GM12878 (cell line): ENCODE data around the gene SGCB. TPM values are rescaled to one million over a fixed set of nuclear protein-coding genes. Genes with fewer than 3 reads are reported as not detected.

Experiments used
- ATAC-seq: fragments of 200-7000 bp; cut with Tn5 transposase; 3 replicates; pipeline ENCODE4 v1.9.1; 2020; ENCODE audit warnings: mild to moderate bottlenecking, moderate library complexity
- BruUV-seq: library from RNA; stranded (reverse); fragments of 400-500 nt; replicated peaks from 2 replicates; lab custom pipeline; 2021; lab: Mats Ljungman, UMichigan
- CTCF ChIA-PET: fragments of 300-600 bp; sonication (Branson Sonifier 250); formaldehyde crosslinking; extraction: SDS; loops from one replicate; lab custom pipeline; 2021; ENCODE audit warnings: inconsistent platforms; lab: Yijun Ruan, JAX
- POLR2A ChIA-PET: fragments of 350-600 bp; formaldehyde crosslinking; extraction: SDS; loops from one replicate; lab custom pipeline; 2021; ENCODE audit warnings: inconsistent platforms; lab: Charles Lee
- RAD21 ChIA-PET: fragments of 300-600 bp; sonication (Branson Sonifier 250); formaldehyde crosslinking; loops from one replicate; lab custom pipeline; 2023; ENCODE audit warnings: antibody characterized with exemption; ENCODE audit not compliant: unreplicated experiment; lab: Charles Lee
- SMC1A ChIA-PET: fragments of 300-600 bp; sonication (Branson Sonifier 250); formaldehyde crosslinking; loops from one replicate; lab custom pipeline; 2023; ENCODE audit not compliant: unreplicated experiment, uncharacterized antibody; lab: Charles Lee
- DNase-seq: peaks from one replicate; pipeline ENCODE4 v3.0.0-alpha.2; 2011; ENCODE audit warnings: low read depth, low spot score
- FAIRE-seq: peaks from 3 replicates; lab custom pipeline; 2011; peaks lifted over from hg19 to GRCh38; lab: Jason Lieb, UNC
- H2AFZ ChIP-seq: 2 replicates; pipeline ENCODE4 v1.6.0; 2011; ENCODE audit warnings: low read depth, low read length, control low read depth; ENCODE audit not compliant: control insufficient read depth
- H3K27ac ChIP-seq: 2 replicates; pipeline ENCODE4 v1.5.1; 2011; ENCODE audit warnings: control low read depth; ENCODE audit not compliant: control insufficient read depth, insufficient read depth
- H3K27me3 ChIP-seq, 2 experiments: replicated peaks in 1 of 2; 2 replicates each; pipeline versions ENCODE4 v1.6.0 to v1.6.1; 2011; ENCODE audit warnings: low read length in 1 of 2; ENCODE audit not compliant: control insufficient read depth in 2 of 2, insufficient read depth in 2 of 2
- H3K36me3 ChIP-seq, 2 experiments: 2 replicates each; pipeline ENCODE4 v1.5.1; 2011; ENCODE audit warnings: low read length in 1 of 2; ENCODE audit not compliant: control insufficient read depth in 2 of 2, insufficient read depth in 2 of 2
- H3K4me1 ChIP-seq: 2 replicates; pipeline ENCODE4 v1.6.1; 2011; ENCODE audit warnings: mild to moderate bottlenecking, low read length, moderate library complexity, mixed read lengths; ENCODE audit not compliant: control insufficient read depth, insufficient read depth
- H3K4me2 ChIP-seq: 2 replicates; pipeline ENCODE4 v1.6.0; 2011; ENCODE audit warnings: control low read depth; ENCODE audit not compliant: control insufficient read depth, insufficient read depth
- H3K4me3 ChIP-seq: fragments of 200-600 bp; sonication (generic); 2 replicates; pipeline ENCODE4 v1.5.1; 2016
- H3K79me2 ChIP-seq: 2 replicates; pipeline ENCODE4 v1.6.0; 2011; ENCODE audit warnings: low read length; ENCODE audit not compliant: control insufficient read depth, insufficient read depth
- H3K9ac ChIP-seq: 2 replicates; pipeline ENCODE4 v1.8.0; 2011; ENCODE audit warnings: low read length, control low read depth, mixed read lengths; ENCODE audit not compliant: control insufficient read depth, insufficient read depth
- H3K9me3 ChIP-seq: replicated peaks from 3 replicates; pipeline ENCODE4 v1.5.1; 2011; ENCODE audit warnings: mild to moderate bottlenecking, low read length; ENCODE audit not compliant: control insufficient read depth, insufficient read depth
- H4K20me1 ChIP-seq: 2 replicates; pipeline ENCODE4 v1.6.0; 2011; ENCODE audit not compliant: control insufficient read depth, insufficient read depth
- BCL11A ChIP-seq: IDR thresholded peaks from 2 replicates; pipeline ENCODE4 v1.6.1; 2011; ENCODE audit warnings: low read depth, low read length
- CBX3 ChIP-seq: fragments of 200-600 bp; sonication (generic); IDR thresholded peaks from 2 replicates; pipeline ENCODE4 v1.6.1; 2016; ENCODE audit warnings: low read depth, borderline replicate concordance
- CHD2 ChIP-seq: IDR thresholded peaks from 2 replicates; pipeline ENCODE4 v1.6.1; 2011; ENCODE audit warnings: low read depth, low read length, improper control_type of control experiment, borderline replicate concordance
- MAX ChIP-seq: IDR thresholded peaks from 2 replicates; pipeline ENCODE4 v1.6.1; 2012; ENCODE audit warnings: low read depth, low read length, improper control_type of control experiment
- MXI1 ChIP-seq: fragments of 150-350 bp; IDR thresholded peaks from 2 replicates; pipeline ENCODE4 v1.6.1; 2011; ENCODE audit warnings: low read depth, mild to moderate bottlenecking, inconsistent platforms, low read length, improper control_type of control experiment
- RELA ChIP-seq: fragments of 450-650 bp; IDR thresholded peaks from 2 replicates; pipeline ENCODE4 v1.8.0; 2014; ENCODE audit warnings: borderline replicate concordance; ENCODE audit not compliant: partially characterized antibody
- SMAD5 ChIP-seq: IDR thresholded peaks from 2 replicates; pipeline ENCODE4 v1.6.1; 2016; ENCODE audit warnings: antibody characterized with exemption, low read depth
- SUZ12 ChIP-seq: fragments of 200-600 bp; sonication (generic); IDR thresholded peaks from one replicate; pipeline ENCODE4 v1.6.1; 2018; ENCODE audit warnings: antibody characterized with exemption, mild to moderate bottlenecking; ENCODE audit not compliant: unreplicated experiment
- ZBTB40 ChIP-seq: fragments of 450-650 bp; IDR thresholded peaks from 2 replicates; pipeline ENCODE4 v1.6.1; 2016; ENCODE audit warnings: mild to moderate bottlenecking, moderate library complexity, borderline replicate concordance
- WGBS: methylation state at CpG from one replicate; pipeline ENCODE4 v1.1.6; 2016; ENCODE audit warnings: low lambda C conversion rate; ENCODE audit not compliant: insufficient replicate concordance, insufficient coverage; ENCODE audit errors: missing lambda C conversion rate; 5-methylcytosine and 5-hydroxymethylcytosine counted together
- in situ Hi-C: fragments of 300-500 bp; cut with MboI; formaldehyde crosslinking; loops from 9 replicates; pipeline ENCODE4 v1.14.3; 2018; ENCODE audit warnings: mixed read lengths
- intact Hi-C: fragments of 100-400 bp; cut with micrococcal nuclease; formaldehyde crosslinking; loops from one replicate; pipeline ENCODE4 v1.14.2; 2022; ENCODE audit not compliant: unreplicated experiment
- polyA plus RNA-seq, 11 experiments: library from polyadenylated mRNA; depleted of rRNA in 4 of 11; unstranded in 6 of 11; stranded (reverse) in 5 of 11; fragments of >200 nt; fragmentation: Nextera tagmentation in 4 of 11; fragmentation: Illumina TruSeq in 1 of 11; extraction: Ambion mirVana in 4 of 11; extraction: Trizol in 1 of 11; gene quantifications; 1 replicate in 1 of 11; 2 replicates in 10 of 11; pipeline versions ENCODE4 v1.2.1 to v1.2.3, GENCODE V29; 2011 to 2016; ENCODE audit warnings: inconsistent platforms in 2 of 11, missing spikeins in 2 of 11, low read depth in 1 of 11
- total RNA-seq, 4 experiments: library from RNA; depleted of rRNA in 3 of 4; stranded (reverse); fragments of >200 nt in 3 of 4; fragmentation: Illumina TruSeq in 1 of 4; extraction: Trizol in 1 of 4; gene quantifications; 2 replicates each; pipeline versions ENCODE4 v1.2.1 to v1.2.3, GENCODE V29; 2013 to 2021

The SGCB gene
- total and polyA plus RNA-seq, 10 of the 15 experiments (the other 5 are each of a cell fraction or from before 2014, with no cell fraction given): 4.7 to 13.2 (median 7.4) TPM

DNA sequence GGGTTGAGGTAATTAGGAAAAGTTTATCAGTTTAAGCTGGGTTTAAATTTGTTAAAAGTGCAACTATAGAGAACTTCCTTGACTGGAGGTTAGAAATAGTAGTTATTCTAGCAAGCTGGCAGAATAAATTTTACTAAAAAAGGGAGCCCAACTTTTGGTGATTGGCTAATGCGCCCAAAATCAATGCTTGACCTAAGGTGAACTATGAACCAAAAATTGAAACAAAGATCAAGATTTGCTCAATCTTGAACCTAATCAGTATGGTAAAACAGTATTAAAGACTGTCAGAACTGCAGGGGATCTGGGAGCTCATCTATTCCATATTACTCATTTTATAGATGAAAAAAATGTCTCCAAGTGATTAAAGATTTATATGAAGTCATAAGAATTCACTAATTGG, 6.9 kb upstream of the SGCB start:
- Histone ChIP-seq H3K27me3 (no peaks in the 10 kb centered on the region; a peak in 2 of 4 replicates), H3K4me2 (no peak overlapping the region), H3K9me3 (no peaks in the 10 kb centered on the region; the same call in 2 of the 3 replicates), H3K79me2 (no peaks in the 10 kb centered on the region), H2AFZ (no peak overlapping the region), H3K9ac (no peak overlapping the region), H3K27ac (no peak overlapping the region), H3K4me3 (no peak overlapping the region), H3K4me1 (no peaks in the 10 kb centered on the region), H4K20me1 (no peaks in the 10 kb centered on the region), H3K36me3 (no peaks in the 10 kb centered on the region)
- in situ Hi-C loops (loop anchor here (10.0 kb wide), 1 partner anchor 60 kb away; no protein-coding TSS in a partner anchor), intact Hi-C loops (no loop called here)
- ChIA-PET SMC1A (interaction anchor here (0.9 kb wide), 1 partner anchor 75 kb away, joined by 3 read pairs; no protein-coding TSS in a partner anchor), POLR2A (no interaction called here), CTCF (interaction anchor here (1.4 kb wide), 1 partner anchor 19 kb away, joined by 3 read pairs; no protein-coding TSS in a partner anchor), RAD21 (no interaction called here)
- FAIRE-seq (no peak), DNase-seq (no peak), ATAC-seq (no peak)
- TF ChIP-seq SMAD5 (no peak), CHD2 (no peak), SUZ12 (no peak), MAX (no peak), BCL11A (no peak), ZBTB40 (no peak), RELA (no peak), CBX3 (no peak), MXI1 (no peak)
- no TSS peak for BruUV-seq
- WGBS: 100% methylated on average over 1 of the region's 1 CpG
